ENCODE data around the gene DPP3.
"Not testable (repeated sequence)": the region's sequence is repeated elsewhere in the genome, so short reads cannot be mapped to it uniquely, and the experiment has no call there.

- not testable (repeated sequence) for TF ChIP-seq CTCF, POLR2A (IDR thresholded peaks at IDR 0.05)
These were observed 16.1 kb upstream of the DPP3 start for GRCh38 chr11:66464116-66464515.
